Sigmoid colon (tissue), 7 donors: ENCODE data around the gene CEP128. TPM values are rescaled to one million over a fixed set of nuclear protein-coding genes. Genes with fewer than 3 reads are reported as not detected.

Experiments used
- DNase-seq: peaks from one replicate; pipeline ENCODE4 v3.0.0-alpha.2; 2019
- H3K27ac ChIP-seq, 4 donors: fragments of 200-600 bp; sonication (generic); one replicate each; pipeline ENCODE4 v1.5.1; 2016 to 2019; ENCODE audit warnings: mild to moderate bottlenecking in 1 of 4
- H3K27me3 ChIP-seq, 3 donors: fragments of 200-600 bp; sonication (generic); one replicate each; pipeline ENCODE4 v1.5.1; 2019; ENCODE audit warnings: mild to moderate bottlenecking in 1 of 3
- H3K36me3 ChIP-seq, 4 donors: fragments of 200-600 bp; sonication (generic); one replicate each; pipeline ENCODE4 v1.5.1; 2016 to 2019
- H3K4me1 ChIP-seq, 4 donors: fragments of 200-600 bp; sonication (generic); one replicate each; pipeline ENCODE4 v1.5.1; 2017 to 2019
- H3K4me3 ChIP-seq, 4 donors: fragments of 200-600 bp; sonication (generic); one replicate each; pipeline ENCODE4 v1.5.1; 2017 to 2019; ENCODE audit warnings: mild to moderate bottlenecking in 2 of 4, moderate library complexity in 1 of 4
- H3K9me3 ChIP-seq, 4 donors: fragments of 200-600 bp in 3 of 4; sonication (generic) in 3 of 4; one replicate each; pipeline versions ENCODE4 v1.5.1 to v1.6.1; 2013 to 2019
- CTCF ChIP-seq, 4 experiments: fragments of 450-650 bp in 3 of 4; fragments of 200-600 bp in 1 of 4; IDR thresholded peaks; one replicate each; pipeline ENCODE4 v1.5.1; 2016 to 2019; ENCODE audit warnings: antibody characterized with exemption in 4 of 4, mild to moderate bottlenecking in 3 of 4, moderate library complexity in 2 of 4
- EP300 ChIP-seq, 4 donors: sonication (generic); formaldehyde crosslinking; IDR thresholded peaks; one replicate each; pipeline ENCODE4 v1.6.1; 2017; ENCODE audit warnings: antibody characterized with exemption in 4 of 4
- POLR2A ChIP-seq, 2 donors: fragments of 450-650 bp; IDR thresholded peaks; one replicate each; pipeline ENCODE4 v1.6.1; 2016; ENCODE audit warnings: antibody characterized with exemption in 2 of 2, mild to moderate bottlenecking in 2 of 2, moderate library complexity in 2 of 2
- POLR2AphosphoS5 ChIP-seq, 4 donors: sonication (generic); formaldehyde crosslinking; IDR thresholded peaks; one replicate each; pipeline ENCODE4 v1.6.1; 2017; ENCODE audit warnings: antibody characterized with exemption in 4 of 4
- WGBS, 2 donors: extraction: QIAGEN DNeasy Blood & Tissue Kit; methylation state at CpG; one replicate each; pipeline ENCODE4 v1.1.7; 2013; 5-methylcytosine and 5-hydroxymethylcytosine counted together
- intact Hi-C: fragments of 100-400 bp; cut with DNase I; formaldehyde crosslinking; loops from one replicate; pipeline ENCODE4 v1.15.1; 2023
- polyA plus RNA-seq, 3 donors: library from polyadenylated mRNA; stranded (reverse); fragments of 200-250 nt; gene quantifications; one replicate each; pipeline ENCODE4 v1.2.3, GENCODE V29; 2013
- total RNA-seq, 4 donors: library from RNA; depleted of rRNA; stranded (reverse); fragments of >200 nt; gene quantifications; one replicate each; pipeline ENCODE4 v1.1.0, GENCODE V29; 2016
- donor health status: healthy with polysubstance abuse.
- donor health status: Bipolar disorder and iron deficiency.
- donor health status: healthy.

CEP128 gene
- total and polyA plus RNA-seq, 7 donors: 0.60 to 16.6 (median 8.3) TPM

DNA sequence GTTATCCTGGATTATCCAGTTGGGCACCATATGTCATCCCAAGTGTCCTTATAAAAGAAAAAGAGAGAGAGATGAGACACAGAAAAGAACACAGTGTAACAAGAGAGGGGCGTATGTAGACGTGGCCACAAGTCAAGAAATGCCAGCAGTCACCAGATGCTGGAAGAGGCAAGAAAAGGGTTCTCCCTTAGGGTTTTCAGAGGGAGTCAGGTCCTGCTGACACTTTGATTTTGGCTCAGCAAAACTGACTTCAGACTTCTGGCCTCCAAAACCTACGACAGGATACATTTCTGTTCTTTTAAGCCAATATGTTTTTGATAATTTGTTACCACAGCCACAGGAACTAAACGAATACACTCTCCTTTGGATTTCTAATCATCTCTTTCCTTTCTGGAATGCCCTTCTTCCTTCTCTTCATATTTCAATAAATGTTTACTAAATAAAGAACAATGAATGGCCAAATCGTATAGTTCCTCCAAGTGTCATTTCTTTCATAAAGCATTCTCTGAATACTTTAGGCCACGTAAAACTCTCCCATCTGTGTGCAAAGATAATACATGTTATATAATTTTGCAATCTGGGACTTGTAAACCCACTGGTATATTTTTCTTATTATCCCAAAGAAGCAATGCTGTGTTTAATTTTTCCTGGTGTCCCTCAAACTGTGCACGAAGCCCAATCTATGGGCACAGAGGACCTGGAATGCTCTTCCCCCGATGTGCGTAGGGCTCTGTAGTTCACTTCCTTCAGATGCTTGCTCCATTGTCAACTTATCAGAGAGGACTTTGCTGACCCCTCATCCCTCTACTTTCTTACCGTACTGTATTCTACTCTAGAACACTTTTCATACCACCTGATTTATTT lies 303.6 kb downstream of the CEP128 start:
- Histone ChIP-seq H3K9me3 (no peaks in the 10 kb centered on the region), H3K36me3 (no peaks in the 10 kb centered on the region), H3K4me1 (no peaks in the 10 kb centered on the region), H3K27ac (no peak overlapping the region), H3K4me3 (no peak overlapping the region), H3K27me3 (no peaks in the 10 kb centered on the region)
- no peak for DNase-seq
- intact Hi-C loops: no loop called here
- TF ChIP-seq EP300 (IDR thresholded peaks at IDR 0.05) (no peak), POLR2AphosphoS5 (IDR thresholded peaks at IDR 0.05) (no peak), POLR2A (IDR thresholded peaks at IDR 0.05) (no peak)
- 86 to 90% methylated on average over 10 of the region's 10 CpGs for WGBS, 2 donors

DNA sequence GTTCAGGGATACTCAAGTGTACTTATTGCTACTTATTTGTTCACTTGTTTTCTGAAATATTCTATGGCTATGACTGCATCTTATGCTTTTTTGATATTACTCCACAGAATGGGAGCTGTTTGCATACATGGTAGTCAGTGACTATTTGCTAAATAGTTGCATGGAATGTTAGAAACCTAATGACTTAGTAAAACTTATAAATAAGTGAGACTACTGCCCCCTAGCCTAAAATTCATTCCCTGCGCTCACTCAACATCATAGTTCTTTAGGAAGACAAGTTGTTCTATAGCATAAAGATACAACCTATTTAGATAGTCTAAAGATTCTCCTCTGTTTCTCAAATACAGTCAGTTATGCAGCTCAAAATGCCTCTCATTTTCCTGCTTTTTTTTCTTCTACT lies 305.5 kb downstream of the CEP128 start:
- intact Hi-C loops: no loop called here
- TF ChIP-seq CTCF (IDR thresholded peaks at IDR 0.05) (no peak), POLR2AphosphoS5 (IDR thresholded peaks at IDR 0.05) (no peak), POLR2A (IDR thresholded peaks at IDR 0.05) (no peak), EP300 (IDR thresholded peaks at IDR 0.05) (no peak)
- 96 to 98% methylated on average over 1 of the region's 1 CpG for WGBS, 2 donors

DNA sequence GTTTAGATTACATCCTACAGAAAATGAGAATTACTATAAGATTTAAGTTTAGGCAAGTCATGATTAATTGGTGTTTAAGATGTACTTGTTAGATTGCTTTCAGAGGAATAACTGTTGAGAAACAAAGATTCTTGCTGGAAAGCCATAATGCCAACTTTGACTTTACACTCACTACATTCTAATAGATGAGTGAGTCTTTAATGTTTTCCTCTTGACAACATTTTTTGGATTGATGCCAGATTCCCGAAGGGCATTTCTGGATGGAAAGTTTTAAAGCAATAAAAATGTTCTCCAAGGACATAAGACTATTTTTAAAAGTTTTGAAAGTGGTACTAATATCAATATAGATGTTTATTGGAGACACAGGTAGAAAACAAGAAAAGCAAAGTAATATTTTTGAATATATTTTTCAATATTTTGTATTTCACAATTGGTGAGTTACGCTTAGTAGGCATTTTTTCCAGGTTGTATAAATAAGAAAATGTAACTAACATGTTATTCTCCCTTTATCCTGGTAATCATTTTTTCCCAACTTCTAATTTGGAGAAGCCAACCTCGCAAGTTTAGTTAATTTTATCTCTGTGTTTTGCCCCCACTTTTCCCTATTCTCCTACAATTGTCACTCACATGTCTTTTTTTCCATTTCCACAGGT lies 307.3 kb downstream of the CEP128 start:
- DNase-seq: no peak
- 69 to 84% methylated on average over 3 of the region's 3 CpGs for WGBS, 2 donors
- TF ChIP-seq EP300 (IDR thresholded peaks at IDR 0.05) (no peak), POLR2A (IDR thresholded peaks at IDR 0.05) (no peak), CTCF (IDR thresholded peaks at IDR 0.05) (no peak), POLR2AphosphoS5 (IDR thresholded peaks at IDR 0.05) (no peak)
- H3K4me1 ChIP-seq: no peaks in the 10 kb centered on the region
- no peaks in the 10 kb centered on the region for H3K36me3 ChIP-seq
- no peaks in the 10 kb centered on the region for H3K9me3 ChIP-seq
- no peaks in the 10 kb centered on the region for H3K27me3 ChIP-seq
- H3K27ac ChIP-seq: no peak overlapping the region
- intact Hi-C loops: no loop called here
- no peak overlapping the region for H3K4me3 ChIP-seq

More for the DNA sequence above, 305.5 kb downstream of the CEP128 start:
- no peak for DNase-seq
- Histone ChIP-seq H3K27me3 (no peaks in the 10 kb centered on the region), H3K9me3 (no peaks in the 10 kb centered on the region), H3K4me3 (no peak overlapping the region), H3K27ac (no peak overlapping the region), H3K4me1 (no peaks in the 10 kb centered on the region), H3K36me3 (no peaks in the 10 kb centered on the region)

DNA sequence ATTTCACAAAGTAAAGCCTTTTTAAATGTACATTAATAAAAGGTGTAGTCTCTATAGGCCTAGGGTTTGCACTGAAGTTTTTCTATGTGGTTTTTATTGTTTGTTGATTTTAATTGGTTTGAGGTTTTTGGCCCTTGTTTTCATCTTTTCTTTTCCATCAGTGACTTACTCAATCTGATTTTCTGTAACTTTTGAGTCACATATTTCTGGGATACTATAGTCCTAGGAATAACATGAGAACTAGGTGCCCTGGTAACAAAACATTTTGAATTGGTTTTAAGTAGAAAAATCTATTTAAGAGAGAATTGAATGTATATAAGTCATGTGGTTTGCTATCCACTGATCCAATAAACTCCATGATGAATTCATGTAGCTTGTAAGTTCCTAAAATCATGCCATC lies 311.9 kb downstream of the CEP128 start:
- no peaks in the 10 kb centered on the region for H3K4me1 ChIP-seq
- no peak for DNase-seq
- intact Hi-C loops: no loop called here
- no peak overlapping the region for H3K27ac ChIP-seq
- no peaks in the 10 kb centered on the region for H3K9me3 ChIP-seq
- no peak for TF ChIP-seq CTCF (IDR thresholded peaks at IDR 0.05)
- TF ChIP-seq POLR2A (IDR thresholded peaks at IDR 0.05): no peak
- no peak for TF ChIP-seq EP300 (IDR thresholded peaks at IDR 0.05)
- no peak for TF ChIP-seq POLR2AphosphoS5 (IDR thresholded peaks at IDR 0.05)
- H3K4me3 ChIP-seq: no peak overlapping the region
- no peaks in the 10 kb centered on the region for H3K36me3 ChIP-seq
- H3K27me3 ChIP-seq: no peaks in the 10 kb centered on the region

GRCh38 chr14:80628547-80628946 lies 313.0 kb downstream of the CEP128 start:
- TF ChIP-seq POLR2A (IDR thresholded peaks at IDR 0.05) (no peak), CTCF (IDR thresholded peaks at IDR 0.05) (no peak), POLR2AphosphoS5 (IDR thresholded peaks at IDR 0.05) (no peak), EP300 (IDR thresholded peaks at IDR 0.05) (no peak)
- Histone ChIP-seq H3K27ac (no peak overlapping the region), H3K4me3 (no peak overlapping the region), H3K4me1 (no peaks in the 10 kb centered on the region), H3K36me3 (no peaks in the 10 kb centered on the region), H3K27me3 (no peaks in the 10 kb centered on the region), H3K9me3 (no peaks in the 10 kb centered on the region)
- 94% methylated on average over 6 of the region's 6 CpGs for WGBS, 2 donors
- intact Hi-C loops: no loop called here
- no peak for DNase-seq
